ENCODE measurements around the gene MRPL45. TPM values are rescaled to one million over a fixed set of nuclear protein-coding genes. Genes with fewer than 3 reads are reported as not detected.

The MRPL45 gene
- total RNA-seq, 2 donors from 2014 or later, result 29.1 to 30.4 TPM

- no peak for ATAC-seq
- H3K27me3 Mint-ChIP-seq, result peaks cover 0 to 14% of the 10 kb centered on the region in 2 donors
- no peaks in the 10 kb centered on the region for H3K36me3 Mint-ChIP-seq
- no peaks in the 10 kb centered on the region for H3K9me3 Mint-ChIP-seq
- H3K4me3 Mint-ChIP-seq, result no peak overlapping the region
- no peak overlapping the region for H3K27ac Mint-ChIP-seq
- DNase-seq (ENCODE audit: low spot score), result no peak
- H3K4me1 Mint-ChIP-seq (ENCODE audit: low read depth in 2 of 2), result peaks cover 0 to 6% of the 10 kb centered on the region in 2 donors
Measured at GRCh38 chr17:38329808-38330730, 33.1 kb downstream of the MRPL45 start.

GRCh38 chr17:38330941-38331411 is 34.0 kb downstream of the MRPL45 start:
- Mint-ChIP-seq H3K9me3 (no peaks in the 10 kb centered on the region), H3K36me3 (no peaks in the 10 kb centered on the region), H3K27ac (no peak overlapping the region), H3K4me3 (no peak overlapping the region), H3K27me3 (peaks cover 0 to 14% of the 10 kb centered on the region in 2 donors), H3K4me1 (ENCODE audit: low read depth in 2 of 2) (peaks cover 0 to 6% of the 10 kb centered on the region in 2 donors)
- ATAC-seq (no peak), DNase-seq (ENCODE audit: low spot score) (no peak)

GRCh38 chr17:38332735-38333134 is 35.8 kb downstream of the MRPL45 start:
- Mint-ChIP-seq H3K4me1 (ENCODE audit: low read depth in 2 of 2) (no peaks in the 10 kb centered on the region), H3K27me3 (peaks cover 0 to 14% of the 10 kb centered on the region in 2 donors), H3K4me3 (no peak overlapping the region), H3K27ac (no peak overlapping the region), H3K36me3 (no peaks in the 10 kb centered on the region), H3K9me3 (no peaks in the 10 kb centered on the region)
- DNase-seq (ENCODE audit: low spot score) (no peak), ATAC-seq (no peak)

- Mint-ChIP-seq H3K27ac (no peak overlapping the region), H3K4me3 (no peak overlapping the region), H3K4me1 (ENCODE audit: low read depth in 2 of 2) (no peaks in the 10 kb centered on the region), H3K9me3 (no peaks in the 10 kb centered on the region), H3K36me3 (no peaks in the 10 kb centered on the region), H3K27me3 (peaks cover 0 to 12% of the 10 kb centered on the region in 2 donors)
- DNase-seq (ENCODE audit: low spot score), result peak; percentile 59
- ATAC-seq, result peak in 1 of 2 donors; percentile 48
Measured at GRCh38 chr17:38333635-38334295, 36.8 kb downstream of the MRPL45 start.

GRCh38 chr17:38334480-38335364 is 37.8 kb downstream of the MRPL45 start:
- H3K4me3 Mint-ChIP-seq, result no peak overlapping the region
- DNase-seq (ENCODE audit: low spot score) (no peak), ATAC-seq (no peak)
- H3K27ac Mint-ChIP-seq, result peak overlapping the region in 1 of 2 donors; percentile 45
- H3K9me3 Mint-ChIP-seq, result no peaks in the 10 kb centered on the region
- H3K27me3 Mint-ChIP-seq, result peaks cover 0 to 11% of the 10 kb centered on the region in 2 donors
- H3K4me1 Mint-ChIP-seq (ENCODE audit: low read depth in 2 of 2), result no peaks in the 10 kb centered on the region
- H3K36me3 Mint-ChIP-seq, result no peaks in the 10 kb centered on the region

GRCh38 chr17:38336838-38337237 is 39.9 kb downstream of the MRPL45 start:
- DNase-seq (ENCODE audit: low spot score) (no peak), ATAC-seq (no peak)
- no peak overlapping the region for H3K4me3 Mint-ChIP-seq
- no peaks in the 10 kb centered on the region for H3K9me3 Mint-ChIP-seq
- no peak overlapping the region for H3K27ac Mint-ChIP-seq
- no peaks in the 10 kb centered on the region for H3K4me1 Mint-ChIP-seq (ENCODE audit: low read depth in 2 of 2)
- peaks cover 0 to 6% of the 10 kb centered on the region in 2 donors for H3K27me3 Mint-ChIP-seq
- H3K36me3 Mint-ChIP-seq, result no peaks in the 10 kb centered on the region

GRCh38 chr17:38338053-38338452 is 41.1 kb downstream of the MRPL45 start:
- DNase-seq (ENCODE audit: low spot score), result no peak
- H3K27me3 Mint-ChIP-seq, result peaks cover 0 to 6% of the 10 kb centered on the region in 2 donors
- H3K36me3 Mint-ChIP-seq, result no peaks in the 10 kb centered on the region
- H3K9me3 Mint-ChIP-seq, result no peaks in the 10 kb centered on the region
- no peak for ATAC-seq
- H3K4me3 Mint-ChIP-seq, result no peak overlapping the region
- no peaks in the 10 kb centered on the region for H3K4me1 Mint-ChIP-seq (ENCODE audit: low read depth in 2 of 2)
- H3K27ac Mint-ChIP-seq, result no peak overlapping the region

- no peaks in the 10 kb centered on the region for H3K9me3 Mint-ChIP-seq
- no peak overlapping the region for H3K4me3 Mint-ChIP-seq
- H3K27ac Mint-ChIP-seq, result no peak overlapping the region
- ATAC-seq (no peak), DNase-seq (ENCODE audit: low spot score) (no peak)
- no peaks in the 10 kb centered on the region for H3K36me3 Mint-ChIP-seq
- peaks cover 0 to 5% of the 10 kb centered on the region in 2 donors for H3K27me3 Mint-ChIP-seq
- no peaks in the 10 kb centered on the region for H3K4me1 Mint-ChIP-seq (ENCODE audit: low read depth in 2 of 2)
Measured at GRCh38 chr17:38338535-38338934, 41.6 kb downstream of the MRPL45 start.

GRCh38 chr17:38339891-38340290 is 42.9 kb downstream of the MRPL45 start:
- H3K9me3 Mint-ChIP-seq, result no peaks in the 10 kb centered on the region
- H3K36me3 Mint-ChIP-seq, result no peaks in the 10 kb centered on the region

GRCh38 chr17:38341035-38341721 is 44.2 kb downstream of the MRPL45 start:
- Mint-ChIP-seq H3K36me3 (no peaks in the 10 kb centered on the region), H3K27me3 (peaks cover 7% of the 10 kb centered on the region in 2 donors), H3K4me3 (no peak overlapping the region), H3K9me3 (no peaks in the 10 kb centered on the region), H3K27ac (no peak overlapping the region), H3K4me1 (ENCODE audit: low read depth in 2 of 2) (no peaks in the 10 kb centered on the region)
- ATAC-seq (no peak), DNase-seq (ENCODE audit: low spot score) (no peak)

More at GRCh38 chr17:38339891-38340290, 42.9 kb downstream of the MRPL45 start:
- ATAC-seq (no peak), DNase-seq (ENCODE audit: low spot score) (no peak)
- peaks cover 7% of the 10 kb centered on the region in 2 donors for H3K27me3 Mint-ChIP-seq
- H3K27ac Mint-ChIP-seq, result no peak overlapping the region
- H3K4me3 Mint-ChIP-seq, result no peak overlapping the region
- H3K4me1 Mint-ChIP-seq (ENCODE audit: low read depth in 2 of 2), result no peaks in the 10 kb centered on the region

- Mint-ChIP-seq H3K27me3 (peaks cover 7% of the 10 kb centered on the region in 2 donors), H3K9me3 (no peaks in the 10 kb centered on the region), H3K4me3 (no peak overlapping the region), H3K36me3 (no peaks in the 10 kb centered on the region), H3K4me1 (ENCODE audit: low read depth in 2 of 2) (no peaks in the 10 kb centered on the region), H3K27ac (no peak overlapping the region)
- ATAC-seq, result no peak
- DNase-seq (ENCODE audit: low spot score), result peak; percentile 54
Measured at GRCh38 chr17:38342886-38343607, 46.1 kb downstream of the MRPL45 start.

GRCh38 chr17:38343608-38344419 is 46.8 kb downstream of the MRPL45 start, which contains the start of gene GPR179:
TSS of gene GPR179 (minus strand) at chr17:38343956. CDS start at chr17:38343789, 167 bp downstream.
- Mint-ChIP-seq H3K4me1 (ENCODE audit: low read depth in 2 of 2) (peaks cover 0 to 1% of the 10 kb centered on the region in 2 donors), H3K4me3 (no peak within 1 kb of the TSS), H3K27me3 (peaks cover 7% of the 10 kb centered on the region in 2 donors), H3K27ac (no peak within 1 kb of the TSS), H3K36me3 (no peaks in the 10 kb centered on the region), H3K9me3 (no peaks in the 10 kb centered on the region)
- DNase-seq (ENCODE audit: low spot score) (peak; percentile 15), ATAC-seq (peak in 1 of 2 donors; percentile 40)

Data from natural killer cell treated with Interleukin-12 subunit alpha and Interleukin-12 subunit beta and Interleukin-15 and Interleukin-18, amount 100 ng/mL, for 72 hours (primary cell).